B cell (primary cell): ENCODE measurements around the gene IPMK. TPM values are rescaled to one million over a fixed set of nuclear protein-coding genes. Genes with fewer than 3 reads are reported as not detected.

Experiments
- ATAC-seq: fragments of 200-7000 bp; cut with Tn5 transposase; one replicate; pipeline ENCODE4 v1.10.0; 2021; ENCODE audit warnings: low read depth, mild to moderate bottlenecking, moderate number of reproducible peaks, moderate library complexity
- CTCF ChIA-PET: fragments of 350-600 bp; sonication (Branson Sonifier 250); formaldehyde crosslinking; loops from one replicate; lab custom pipeline; 2021; ENCODE audit warnings: antibody characterized with exemption, inconsistent platforms; lab: Charles Lee
- POLR2A ChIA-PET: fragments of 350-600 bp; sonication (Branson Sonifier 250); formaldehyde crosslinking; loops from one replicate; lab custom pipeline; 2021; ENCODE audit warnings: antibody characterized with exemption; lab: Charles Lee
- DNase-seq: peaks from one replicate; pipeline ENCODE4 v3.0.0; 2013
- H2AFZ ChIP-seq: 2 replicates; pipeline ENCODE4 v1.6.1; 2012; ENCODE audit warnings: mild to moderate bottlenecking, low read depth, low read length; ENCODE audit not compliant: insufficient read depth, poor library complexity, severe bottlenecking
- H3K27ac ChIP-seq, 2 donors: 1 replicate in 1 of 2; 2 replicates in 1 of 2; pipeline ENCODE4 v1.5.1; 2012 to 2013; ENCODE audit warnings: low read length in 2 of 2, mild to moderate bottlenecking in 2 of 2, moderate library complexity in 1 of 2
- H3K27me3 ChIP-seq, 4 experiments: fragments of 200-600 bp in 1 of 4; sonication (generic) in 1 of 4; replicated peaks in 1 of 4; 1 replicate in 2 of 4; 2 replicates in 2 of 4; pipeline versions ENCODE4 v1.6.1 to v1.7.0; 2013 to 2016; ENCODE audit warnings: low read length in 3 of 4, mild to moderate bottlenecking in 2 of 4, mixed read lengths in 1 of 4, moderate library complexity in 1 of 4; ENCODE audit not compliant: insufficient read depth in 4 of 4, control insufficient read depth in 3 of 4; ENCODE audit errors: control extremely low read depth in 1 of 4
- H3K36me3 ChIP-seq, 2 experiments: replicated peaks in 1 of 2; 1 replicate in 1 of 2; 2 replicates in 1 of 2; pipeline versions ENCODE4 v1.6.1 to v1.7.1; 2013; ENCODE audit warnings: low read length in 1 of 2; ENCODE audit not compliant: insufficient read depth in 2 of 2, control insufficient read depth in 1 of 2; ENCODE audit errors: control extremely low read depth in 1 of 2, extremely low read depth in 1 of 2
- H3K4me1 ChIP-seq, 2 donors: fragments of 200-600 bp in 1 of 2; sonication (generic) in 1 of 2; 1 replicate in 1 of 2; 2 replicates in 1 of 2; pipeline versions ENCODE4 v1.5.1 to v1.6.1; 2013 to 2017; ENCODE audit warnings: low read length in 2 of 2; ENCODE audit not compliant: control insufficient read depth in 2 of 2, insufficient read depth in 2 of 2
- H3K4me2 ChIP-seq: replicated peaks from 2 replicates; pipeline ENCODE3; 2012; ENCODE audit warnings: mild to moderate bottlenecking, low read depth, low read length; ENCODE audit not compliant: poor library complexity, severe bottlenecking
- H3K4me3 ChIP-seq, 5 experiments: fragments of 200-600 bp in 1 of 5; sonication (generic) in 1 of 5; 1 replicate in 3 of 5; 2 replicates in 2 of 5; pipeline versions ENCODE4 v1.5.1 to v1.7.0; 2011 to 2016; ENCODE audit warnings: low read length in 4 of 5, mild to moderate bottlenecking in 4 of 5, low read depth in 2 of 5, control low read depth in 1 of 5, moderate library complexity in 1 of 5; ENCODE audit not compliant: insufficient read depth in 1 of 5; ENCODE audit errors: control extremely low read depth in 1 of 5, extremely low read depth in 1 of 5
- H3K79me2 ChIP-seq: fragments of 200-600 bp; sonication (generic); one replicate; pipeline ENCODE4 v1.6.0; 2016; ENCODE audit warnings: low read length; ENCODE audit not compliant: control insufficient read depth, insufficient read depth
- H3K9ac ChIP-seq: fragments of 200-600 bp; sonication (generic); 2 replicates; pipeline ENCODE4 v1.6.1; 2017; ENCODE audit warnings: mild to moderate bottlenecking, low read length, moderate library complexity
- H3K9me3 ChIP-seq, 3 donors: one replicate each; pipeline versions ENCODE4 v1.6.1 to v1.7.1; 2013; ENCODE audit warnings: low read length in 2 of 3; ENCODE audit not compliant: control insufficient read depth in 2 of 3, insufficient read depth in 1 of 3; ENCODE audit errors: control extremely low read depth in 1 of 3
- H4K20me1 ChIP-seq: 2 replicates; pipeline ENCODE4 v1.6.0; 2012; ENCODE audit warnings: mild to moderate bottlenecking, low read length; ENCODE audit not compliant: insufficient read depth, control insufficient read depth, poor library complexity, severe bottlenecking
- H3K27ac Mint-ChIP-seq: one replicate; pipeline ENCODE4 v1.8.0; 2021; ENCODE audit warnings: mixed read lengths
- H3K27me3 Mint-ChIP-seq: one replicate; pipeline ENCODE4 v1.8.0; 2021; ENCODE audit warnings: mixed read lengths
- H3K4me1 Mint-ChIP-seq: one replicate; pipeline ENCODE4 v1.8.0; 2021; ENCODE audit warnings: mixed read lengths
- H3K4me3 Mint-ChIP-seq: one replicate; pipeline ENCODE4 v1.8.0; 2021; ENCODE audit warnings: mixed read lengths
- H3K9me3 Mint-ChIP-seq: one replicate; pipeline ENCODE4 v1.8.0; 2022; ENCODE audit warnings: mixed read lengths; ENCODE audit not compliant: insufficient read depth
- CTCF ChIP-seq: fragments of 200-600 bp; IDR thresholded peaks from one replicate; pipeline ENCODE4 v1.8.0; 2022; ENCODE audit warnings: antibody characterized with exemption, mild to moderate bottlenecking
- EZH2 ChIP-seq: IDR thresholded peaks from 2 replicates; pipeline ENCODE4 v1.6.1; 2012; ENCODE audit warnings: borderline replicate concordance, low read depth, mild to moderate bottlenecking, moderate library complexity, low read length; ENCODE audit not compliant: insufficient read depth, poor library complexity, severe bottlenecking
- WGBS: methylation state at CpG from one replicate; pipeline ENCODE4 v1.1.5; 2013; ENCODE audit warnings: missing lambda C conversion rate; ENCODE audit not compliant: insufficient coverage; 5-methylcytosine and 5-hydroxymethylcytosine counted together
- intact Hi-C: fragments of 100-400 bp; cut with micrococcal nuclease; formaldehyde crosslinking; loops from one replicate; pipeline ENCODE4 v1.10.0; 2022
- polyA plus RNA-seq: library from polyadenylated mRNA; depleted of rRNA; stranded (reverse); fragments of >200 nt; gene quantifications from 2 replicates; pipeline ENCODE4 v1.2.3, GENCODE V29; 2012
- total RNA-seq, 2 donors: library from RNA; stranded (reverse); fragments of 120-200 nt in 1 of 2; gene quantifications; 1 replicate in 1 of 2; 2 replicates in 1 of 2; pipeline versions ENCODE4 v1.2.3 to v1.2.4, GENCODE V29; 2013 to 2022

IPMK gene
- total and polyA plus RNA-seq, 2 donors (not counting 1 experiment from before 2014, with no cell fraction given): 1.9 to 8.6 TPM

- Mint-ChIP-seq H3K4me3 (peak overlapping the region; percentile 99), H3K27ac (peak overlapping the region; percentile 68), H3K27me3 (no peaks in the 10 kb centered on the region), H3K4me1 (peaks cover 57% of the 10 kb centered on the region), H3K9me3 (no peaks in the 10 kb centered on the region)
- peak overlapping the region; percentile 12 for H3K9ac ChIP-seq
- no peak overlapping the region for H2AFZ ChIP-seq
- WGBS: no CpG with 5 or more reads among the region's 1 CpG
- TF ChIP-seq CTCF (no peak), EZH2 (no peak)
- peaks cover 31% of the 10 kb centered on the region for H4K20me1 ChIP-seq
- ATAC-seq: no peak
- H3K9me3 ChIP-seq: no peaks in the 10 kb centered on the region
- H3K27ac ChIP-seq: peak overlapping the region in 1 of 2 donors; percentile 98
- H3K27me3 ChIP-seq: no peaks in the 10 kb centered on the region
- intact Hi-C loops: loop anchor here (5.0 to 10.0 kb wide), 3 partner anchors 38 to 1970 kb away; partner anchors contain the start of gene CCDC6
- peaks cover 25 to 38% of the 10 kb centered on the region in 2 donors for H3K4me1 ChIP-seq
- POLR2A ChIA-PET: no interaction called here
- H3K4me3 ChIP-seq: peak overlapping the region in 2 of 5 experiments; percentile 76 to 96
- peak overlapping the region; percentile 91 for H3K4me2 ChIP-seq
- peaks cover 70% of the 10 kb centered on the region for H3K79me2 ChIP-seq
- CTCF ChIA-PET: interaction anchor here (1.0 kb wide), 1 partner anchor 25 kb away, joined by 3 read pairs; no protein-coding TSS in a partner anchor
- no peaks in the 10 kb centered on the region for H3K36me3 ChIP-seq
- no peak for DNase-seq
These were observed 2.4 kb downstream of the IPMK start for GRCh38 chr10:58265249-58265648.

GRCh38 chr10:58264780-58265179 lies 2.9 kb downstream of the IPMK start:
- CTCF ChIA-PET: interaction anchor here (1.0 kb wide), 1 partner anchor 26 kb away, joined by 3 read pairs; no protein-coding TSS in a partner anchor
- no peak for TF ChIP-seq EZH2
- TF ChIP-seq CTCF: no peak
- POLR2A ChIA-PET: no interaction called here
- no CpG with 5 or more reads among the region's 5 CpGs for WGBS
- Histone ChIP-seq H3K27me3 (no peaks in the 10 kb centered on the region), H3K4me2 (peak overlapping the region; percentile 91), H3K9ac (no peak overlapping the region), H3K27ac (peak overlapping the region in 1 of 2 donors; percentile 98), H4K20me1 (peaks cover 34% of the 10 kb centered on the region), H3K9me3 (no peaks in the 10 kb centered on the region), H3K4me1 (peaks cover 22 to 35% of the 10 kb centered on the region in 2 donors), H2AFZ (no peak overlapping the region), H3K4me3 (peak overlapping the region in 1 of 5 experiments; percentile 27), H3K79me2 (peaks cover 70% of the 10 kb centered on the region), H3K36me3 (no peaks in the 10 kb centered on the region)
- no peaks in the 10 kb centered on the region for H3K27me3 Mint-ChIP-seq
- H3K4me3 Mint-ChIP-seq: peak overlapping the region; percentile 45
- ATAC-seq: no peak
- peaks cover 61% of the 10 kb centered on the region for H3K4me1 Mint-ChIP-seq
- peak; percentile 21 for DNase-seq
- no peak overlapping the region for H3K27ac Mint-ChIP-seq
- intact Hi-C loops: loop anchor here (5.0 to 10.0 kb wide), 3 partner anchors 37 to 1970 kb away; partner anchors contain the start of gene CCDC6
- H3K9me3 Mint-ChIP-seq: no peaks in the 10 kb centered on the region
